Measurements from ENCODE around the gene SUCLG1.

The SUCLG1 gene

GRCh38 chr2:84458551-84459017 lies 496 bp downstream of the SUCLG1 start:
- Histone ChIP-seq H3K4me2 (ENCODE audit: insufficient read depth, low read length) (peak overlapping the region; percentile 77), H3K4me1 (ENCODE audit: insufficient read depth, low read length) (peaks cover 35% of the 10 kb centered on the region), H3K27me3 (ENCODE audit: insufficient read depth, low read length, poor library complexity) (no peaks in the 10 kb centered on the region), H2AFZ (ENCODE audit: low read depth, low read length) (peak overlapping the region; percentile 96), H3K36me3 (ENCODE audit: insufficient read depth, low read length) (no peaks in the 10 kb centered on the region; the same call in 1 of the 2 replicates), H3K79me2 (ENCODE audit: insufficient read depth, low read length) (peaks cover 54% of the 10 kb centered on the region), H3K9ac (ENCODE audit: low read depth, low read length) (peak overlapping the region; percentile 89), H3K4me3 (ENCODE audit: low read depth in 1 of 2, low read length in 2 of 2) (peak overlapping the region; percentile 87 to 89), H3K27ac (ENCODE audit: low read length) (peak overlapping the region; percentile 97), H4K20me1 (ENCODE audit: insufficient read depth, low read length) (peaks cover 16% of the 10 kb centered on the region; the same call in 1 of the 2 replicates), H3K9me3 (ENCODE audit: insufficient read depth, low read length, severe bottlenecking) (no peaks in the 10 kb centered on the region)
- TF ChIP-seq CTCF (IDR thresholded peaks at IDR 0.05; ENCODE audit: borderline replicate concordance, extremely low read depth, low read length, poor library complexity, severe bottlenecking): no peak
- TF ChIP-seq EZH2 (IDR thresholded peaks at IDR 0.05; ENCODE audit: borderline replicate concordance, low read depth, low read length, severe bottlenecking): no peak
- ATAC-seq (ENCODE audit: insufficient read depth, low read depth): peak; percentile 27
- no peak for DNase-seq

GRCh38 chr2:84457686-84458085 lies 1.4 kb downstream of the SUCLG1 start:
- H3K9ac ChIP-seq (ENCODE audit: low read depth, low read length): peak overlapping the region; percentile 89
- H4K20me1 ChIP-seq (ENCODE audit: insufficient read depth, low read length): peaks cover 20% of the 10 kb centered on the region; the same call in 1 of the 2 replicates
- peaks cover 35% of the 10 kb centered on the region for H3K4me1 ChIP-seq (ENCODE audit: insufficient read depth, low read length)
- no peak for ATAC-seq (ENCODE audit: insufficient read depth, low read depth)
- H3K27me3 ChIP-seq (ENCODE audit: insufficient read depth, low read length, poor library complexity): no peaks in the 10 kb centered on the region
- TF ChIP-seq EZH2 (IDR thresholded peaks at IDR 0.05; ENCODE audit: borderline replicate concordance, low read depth, low read length, severe bottlenecking): no peak
- no peak for TF ChIP-seq CTCF (IDR thresholded peaks at IDR 0.05; ENCODE audit: borderline replicate concordance, extremely low read depth, low read length, poor library complexity, severe bottlenecking)
- no peaks in the 10 kb centered on the region for H3K9me3 ChIP-seq (ENCODE audit: insufficient read depth, low read length, severe bottlenecking)
- H3K79me2 ChIP-seq (ENCODE audit: insufficient read depth, low read length): peaks cover 63% of the 10 kb centered on the region
- H3K27ac ChIP-seq (ENCODE audit: low read length): no peak overlapping the region
- no peak for DNase-seq
- H2AFZ ChIP-seq (ENCODE audit: low read depth, low read length): no peak overlapping the region
- H3K36me3 ChIP-seq (ENCODE audit: insufficient read depth, low read length): no peaks in the 10 kb centered on the region; the same call in 1 of the 2 replicates
- peak overlapping the region; percentile 77 for H3K4me2 ChIP-seq (ENCODE audit: insufficient read depth, low read length)
- H3K4me3 ChIP-seq (ENCODE audit: low read depth in 1 of 2, low read length in 2 of 2): peak overlapping the region in 1 of 2 experiments; percentile 87; a peak in 3 of 4 replicates

GRCh38 chr2:84456156-84456555 lies 2.9 kb downstream of the SUCLG1 start:
- H3K4me2 ChIP-seq (ENCODE audit: insufficient read depth, low read length): no peak overlapping the region
- ATAC-seq (ENCODE audit: insufficient read depth, low read depth) (no peak), DNase-seq (no peak)
- H3K36me3 ChIP-seq (ENCODE audit: insufficient read depth, low read length): no peaks in the 10 kb centered on the region; the same call in 1 of the 2 replicates
- no peaks in the 10 kb centered on the region for H3K9me3 ChIP-seq (ENCODE audit: insufficient read depth, low read length, severe bottlenecking)
- H3K79me2 ChIP-seq (ENCODE audit: insufficient read depth, low read length): peaks cover 78% of the 10 kb centered on the region
- no peak overlapping the region for H3K27ac ChIP-seq (ENCODE audit: low read length)
- no peak for TF ChIP-seq CTCF (IDR thresholded peaks at IDR 0.05; ENCODE audit: borderline replicate concordance, extremely low read depth, low read length, poor library complexity, severe bottlenecking)
- no peak for TF ChIP-seq EZH2 (IDR thresholded peaks at IDR 0.05; ENCODE audit: borderline replicate concordance, low read depth, low read length, severe bottlenecking)
- H2AFZ ChIP-seq (ENCODE audit: low read depth, low read length): no peak overlapping the region
- peaks cover 30% of the 10 kb centered on the region; the same call in 1 of the 2 replicates for H4K20me1 ChIP-seq (ENCODE audit: insufficient read depth, low read length)
- no peak overlapping the region for H3K9ac ChIP-seq (ENCODE audit: low read depth, low read length)
- H3K27me3 ChIP-seq (ENCODE audit: insufficient read depth, low read length, poor library complexity): no peaks in the 10 kb centered on the region
- no peak overlapping the region for H3K4me3 ChIP-seq (ENCODE audit: low read depth in 1 of 2, low read length in 2 of 2)
- peaks cover 35% of the 10 kb centered on the region for H3K4me1 ChIP-seq (ENCODE audit: insufficient read depth, low read length)
